A673 (cell line): ENCODE measurements around the gene CMIP.

Source experiments
- EZH2 ChIP-seq: fragments of 200-600 bp; sonication (generic); IDR thresholded peaks from 2 replicates; pipeline ENCODE4 v1.6.1; 2017; ENCODE audit warnings: borderline replicate concordance, low read depth, mild to moderate bottlenecking, mixed read lengths, antibody characterized with exemption, low read length; ENCODE audit not compliant: poor library complexity, severe bottlenecking
- TF ChIP-seq, protein P1 (sequence below): fragments of 300-800, 200-600 bp; sonication (generic); conservative IDR thresholded peaks from 2 replicates; pipeline ENCODE4 v1.5.1; 2017; ENCODE audit warnings: low read depth, mild to moderate bottlenecking, antibody characterized with exemption, low read length, moderate library complexity, mixed read lengths

GRCh38 chr16:81458827-81459598 lies 14.4 kb downstream of the CMIP start:
- TF ChIP-seq EZH2 = no peak
- TF ChIP-seq, protein P1, sequence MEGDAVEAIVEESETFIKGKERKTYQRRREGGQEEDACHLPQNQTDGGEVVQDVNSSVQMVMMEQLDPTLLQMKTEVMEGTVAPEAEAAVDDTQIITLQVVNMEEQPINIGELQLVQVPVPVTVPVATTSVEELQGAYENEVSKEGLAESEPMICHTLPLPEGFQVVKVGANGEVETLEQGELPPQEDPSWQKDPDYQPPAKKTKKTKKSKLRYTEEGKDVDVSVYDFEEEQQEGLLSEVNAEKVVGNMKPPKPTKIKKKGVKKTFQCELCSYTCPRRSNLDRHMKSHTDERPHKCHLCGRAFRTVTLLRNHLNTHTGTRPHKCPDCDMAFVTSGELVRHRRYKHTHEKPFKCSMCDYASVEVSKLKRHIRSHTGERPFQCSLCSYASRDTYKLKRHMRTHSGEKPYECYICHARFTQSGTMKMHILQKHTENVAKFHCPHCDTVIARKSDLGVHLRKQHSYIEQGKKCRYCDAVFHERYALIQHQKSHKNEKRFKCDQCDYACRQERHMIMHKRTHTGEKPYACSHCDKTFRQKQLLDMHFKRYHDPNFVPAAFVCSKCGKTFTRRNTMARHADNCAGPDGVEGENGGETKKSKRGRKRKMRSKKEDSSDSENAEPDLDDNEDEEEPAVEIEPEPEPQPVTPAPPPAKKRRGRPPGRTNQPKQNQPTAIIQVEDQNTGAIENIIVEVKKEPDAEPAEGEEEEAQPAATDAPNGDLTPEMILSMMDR = no peak
